Gastroesophageal sphincter (tissue), 4 donors: ENCODE measurements around the gene IFT43. TPM values are rescaled to one million over a fixed set of nuclear protein-coding genes. Genes with fewer than 3 reads are reported as not detected.

Experiments
- ATAC-seq: fragments of 150-250 bp; one replicate; pipeline ENCODE4 v1.9.1; 2016; ENCODE audit warnings: mild to moderate bottlenecking, moderate library complexity
- H3K27ac ChIP-seq, 4 donors: fragments of 200-600 bp; sonication (generic) in 3 of 4; 1 replicate in 3 of 4; 2 replicates in 1 of 4; pipeline ENCODE4 v1.5.1; 2016 to 2019
- H3K27me3 ChIP-seq: fragments of 200-600 bp; sonication (generic); one replicate; pipeline ENCODE4 v1.5.1; 2019
- H3K36me3 ChIP-seq, 2 donors: fragments of 200-600 bp; sonication (generic); one replicate each; pipeline ENCODE4 v1.5.1; 2019; ENCODE audit warnings: control low read depth in 1 of 2
- H3K4me1 ChIP-seq, 3 donors: fragments of 200-600 bp; sonication (generic); 1 replicate in 2 of 3; 2 replicates in 1 of 3; pipeline ENCODE4 v1.5.1; 2016 to 2019; ENCODE audit warnings: control low read depth in 2 of 3
- H3K4me3 ChIP-seq, 2 donors: fragments of 200-600 bp; sonication (generic); one replicate each; pipeline ENCODE4 v1.5.1; 2019; ENCODE audit warnings: mild to moderate bottlenecking in 1 of 2, moderate library complexity in 1 of 2
- H3K9me3 ChIP-seq, 3 donors: fragments of 200-600 bp; sonication (generic); one replicate each; pipeline ENCODE4 v1.5.1; 2017 to 2019; ENCODE audit warnings: control low read depth in 2 of 3
- EP300 ChIP-seq: sonication (generic); formaldehyde crosslinking; IDR thresholded peaks from one replicate; pipeline ENCODE4 v1.6.1; 2017; ENCODE audit warnings: antibody characterized with exemption, mild to moderate bottlenecking
- POLR2A ChIP-seq, 2 donors: fragments of 450-650 bp; IDR thresholded peaks; one replicate each; pipeline ENCODE4 v1.6.1; 2017; ENCODE audit warnings: antibody characterized with exemption in 2 of 2, mild to moderate bottlenecking in 2 of 2, moderate library complexity in 1 of 2
- POLR2AphosphoS5 ChIP-seq: sonication (generic); formaldehyde crosslinking; IDR thresholded peaks from one replicate; pipeline ENCODE4 v1.6.1; 2017; ENCODE audit warnings: antibody characterized with exemption
- WGBS, 2 donors: methylation state at CpG; one replicate each; pipeline ENCODE4 v1.1.5; 2018; ENCODE audit warnings: low coverage in 1 of 2; 5-methylcytosine and 5-hydroxymethylcytosine counted together
- total RNA-seq, 4 donors: library from RNA; depleted of rRNA; stranded (reverse); fragments of >200 nt; gene quantifications; one replicate each; pipeline ENCODE4 v1.1.0, GENCODE V29; 2016
- TF ChIP-seq, protein P1 (sequence below), 4 experiments: fragments of 200-600 bp in 2 of 4; fragments of 450-650 bp in 2 of 4; sonication (generic) in 1 of 4; IDR thresholded peaks; one replicate each; pipeline ENCODE4 v1.5.1; 2017 to 2019; ENCODE audit warnings: antibody characterized with exemption in 4 of 4, mild to moderate bottlenecking in 2 of 4, moderate library complexity in 2 of 4

Gene IFT43
- total RNA-seq, 4 donors from 2014 or later: 39.7 to 51.6 (median 43.6) TPM

DNA sequence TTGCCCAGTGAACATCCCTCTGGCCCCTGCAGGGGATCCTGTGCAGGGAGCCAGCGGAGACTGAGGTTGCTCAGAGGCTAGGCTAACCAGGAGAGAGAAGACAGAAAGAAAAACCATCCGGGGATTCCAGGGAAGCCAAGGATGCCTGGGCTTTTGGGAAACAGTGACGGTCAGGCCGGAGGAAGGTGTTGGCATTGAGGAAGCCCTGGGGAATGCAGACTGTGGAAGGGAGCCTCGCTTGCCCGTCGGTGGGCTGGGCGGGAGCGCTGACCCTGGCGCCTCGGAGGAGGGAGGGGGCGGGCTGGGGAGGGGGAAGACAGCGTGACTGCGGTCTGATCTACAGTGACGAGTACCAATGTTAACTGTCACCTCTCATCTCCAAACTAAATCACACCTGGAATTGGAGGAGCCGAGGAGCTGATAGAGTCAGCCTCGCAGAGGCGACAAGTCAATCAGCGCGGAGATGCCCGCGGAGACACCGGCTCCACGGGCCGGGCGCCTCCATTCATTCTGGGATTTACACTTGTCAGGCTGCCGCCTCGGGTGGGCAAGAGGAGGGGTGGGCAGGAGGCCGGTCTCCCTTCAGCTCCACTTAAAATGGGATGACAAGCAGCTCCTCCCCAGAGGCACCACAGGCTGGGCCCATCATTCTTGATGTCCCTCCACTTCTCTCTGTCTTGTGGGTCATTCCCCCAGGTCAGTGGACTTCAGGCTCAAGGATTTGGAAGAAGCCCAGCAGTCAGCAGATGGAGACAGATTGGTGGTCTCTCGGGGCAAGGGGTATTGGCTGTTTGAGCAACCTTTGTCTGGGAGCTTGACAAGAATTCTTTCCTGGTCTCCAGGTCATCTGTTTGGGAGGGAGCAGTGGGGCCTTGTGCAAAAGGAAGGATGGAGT is 145.8 kb downstream of the IFT43 start:
- H3K36me3 ChIP-seq: no peaks in the 10 kb centered on the region
- H3K9me3 ChIP-seq: no peaks in the 10 kb centered on the region
- ATAC-seq: no peak
- H3K27me3 ChIP-seq: peaks cover 63% of the 10 kb centered on the region
- TF ChIP-seq, protein P1, sequence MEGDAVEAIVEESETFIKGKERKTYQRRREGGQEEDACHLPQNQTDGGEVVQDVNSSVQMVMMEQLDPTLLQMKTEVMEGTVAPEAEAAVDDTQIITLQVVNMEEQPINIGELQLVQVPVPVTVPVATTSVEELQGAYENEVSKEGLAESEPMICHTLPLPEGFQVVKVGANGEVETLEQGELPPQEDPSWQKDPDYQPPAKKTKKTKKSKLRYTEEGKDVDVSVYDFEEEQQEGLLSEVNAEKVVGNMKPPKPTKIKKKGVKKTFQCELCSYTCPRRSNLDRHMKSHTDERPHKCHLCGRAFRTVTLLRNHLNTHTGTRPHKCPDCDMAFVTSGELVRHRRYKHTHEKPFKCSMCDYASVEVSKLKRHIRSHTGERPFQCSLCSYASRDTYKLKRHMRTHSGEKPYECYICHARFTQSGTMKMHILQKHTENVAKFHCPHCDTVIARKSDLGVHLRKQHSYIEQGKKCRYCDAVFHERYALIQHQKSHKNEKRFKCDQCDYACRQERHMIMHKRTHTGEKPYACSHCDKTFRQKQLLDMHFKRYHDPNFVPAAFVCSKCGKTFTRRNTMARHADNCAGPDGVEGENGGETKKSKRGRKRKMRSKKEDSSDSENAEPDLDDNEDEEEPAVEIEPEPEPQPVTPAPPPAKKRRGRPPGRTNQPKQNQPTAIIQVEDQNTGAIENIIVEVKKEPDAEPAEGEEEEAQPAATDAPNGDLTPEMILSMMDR (IDR thresholded peaks at IDR 0.05): no peak
- TF ChIP-seq EP300: no peak
- TF ChIP-seq POLR2AphosphoS5: no peak
- TF ChIP-seq POLR2A (IDR thresholded peaks at IDR 0.05): no peak
- no peak overlapping the region for H3K4me3 ChIP-seq
- WGBS, 2 donors: 0 to 6% methylated on average over 2 to 19 of the region's 30 CpGs
- no peaks in the 10 kb centered on the region for H3K4me1 ChIP-seq
- H3K27ac ChIP-seq: no peak overlapping the region

DNA sequence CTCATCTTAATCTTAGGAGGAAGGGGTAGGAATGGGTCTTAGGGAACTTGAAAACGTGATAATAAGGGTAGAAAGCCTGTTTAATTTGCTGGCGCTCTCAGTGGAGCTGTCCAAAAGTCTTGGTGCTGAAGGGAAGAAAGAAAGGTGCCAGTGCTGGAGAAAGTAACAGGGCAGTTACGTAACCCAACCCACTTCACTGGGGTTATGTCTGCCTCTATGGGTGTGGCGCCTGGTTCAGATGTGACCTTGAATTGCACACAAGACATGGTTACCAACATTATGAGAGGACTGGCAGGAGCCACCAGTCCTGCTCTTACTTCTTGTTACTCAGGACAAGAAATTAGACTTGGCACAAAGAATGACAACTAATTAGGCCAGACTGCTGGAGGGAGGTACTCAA is 147.5 kb downstream of the IFT43 start:
- Histone ChIP-seq H3K36me3 (no peaks in the 10 kb centered on the region), H3K27me3 (peaks cover 81% of the 10 kb centered on the region), H3K9me3 (no peaks in the 10 kb centered on the region), H3K4me1 (peaks cover 0 to under 1% (median 0%) of the 10 kb centered on the region in 3 donors), H3K27ac (no peak overlapping the region), H3K4me3 (no peak overlapping the region)
- WGBS, 2 donors: 0 to 14% methylated on average over 2 to 3 of the region's 4 CpGs
- no peak for ATAC-seq
- TF ChIP-seq POLR2AphosphoS5 (no peak), EP300 (no peak), POLR2A (IDR thresholded peaks at IDR 0.05) (no peak)
- TF ChIP-seq, protein P1 (IDR thresholded peaks at IDR 0.05): no peak

Other genes with a start within 250 kb of the IFT43 start
- 10 to 100 TPM; 24.1 to 38.3 (median 27.6) TPM for gene TGFB3, start 3.8 kb upstream of the IFT43 start, total RNA-seq
- 10 to 100 TPM; 34.2 to 64.0 (median 56.0) TPM for gene GPATCH2L, start 166.2 kb downstream of the IFT43 start, total RNA-seq